Raji (cell line): ENCODE measurements around the gene PTTG1IP.

Source experiments
- POLR2A ChIP-seq: IDR thresholded peaks from 2 replicates; pipeline ENCODE4 v1.6.1; 2011; ENCODE audit warnings: low read depth, low read length, control low read depth; ENCODE audit not compliant: insufficient read depth

Gene PTTG1IP

GRCh38 chr21:44840771-44841170 lies 32.7 kb downstream of the PTTG1IP start:
- no peak for TF ChIP-seq POLR2A

- TF ChIP-seq POLR2A: no peak
These were observed 34.5 kb downstream of the PTTG1IP start for GRCh38 chr21:44838951-44839350.

GRCh38 chr21:44838039-44838895 lies 35.2 kb downstream of the PTTG1IP start:
- TF ChIP-seq POLR2A: no peak

GRCh38 chr21:44837537-44837936 lies 36.0 kb downstream of the PTTG1IP start:
- TF ChIP-seq POLR2A: no peak

GRCh38 chr21:44836666-44837471 lies 36.6 kb downstream of the PTTG1IP start:
- TF ChIP-seq POLR2A: no peak

- TF ChIP-seq POLR2A: no peak
These were observed 37.2 kb downstream of the PTTG1IP start for GRCh38 chr21:44836349-44836665.

GRCh38 chr21:44835647-44835973 lies 37.9 kb downstream of the PTTG1IP start:
- no peak for TF ChIP-seq POLR2A

GRCh38 chr21:44834951-44835646 lies 38.4 kb downstream of the PTTG1IP start:
- TF ChIP-seq POLR2A: no peak

- no peak for TF ChIP-seq POLR2A
These were observed 39.1 kb downstream of the PTTG1IP start for GRCh38 chr21:44834231-44834950.

- TF ChIP-seq POLR2A: no peak
These were observed 39.8 kb downstream of the PTTG1IP start for GRCh38 chr21:44833663-44834062.

- TF ChIP-seq POLR2A: no peak
These were observed 42.1 kb downstream of the PTTG1IP start for GRCh38 chr21:44831227-44831860.

- no peak for TF ChIP-seq POLR2A
These were observed 43.9 kb downstream of the PTTG1IP start for GRCh38 chr21:44829507-44830092.

GRCh38 chr21:44828362-44829056 lies 45.0 kb downstream of the PTTG1IP start:
- TF ChIP-seq POLR2A: no peak
